Uterus (tissue), 2 donors: ENCODE measurements around the gene AUTS2.

Experiments used
- POLR2A ChIP-seq, 2 donors: fragments of 450-650 bp; IDR thresholded peaks; one replicate each; pipeline ENCODE4 v1.6.1; 2016; ENCODE audit warnings: antibody characterized with exemption in 2 of 2, mild to moderate bottlenecking in 1 of 2, moderate library complexity in 1 of 2
- TF ChIP-seq, protein P1 (sequence below), 4 experiments: fragments of 200-600 bp in 2 of 4; fragments of 450-650 bp in 2 of 4; sonication (generic) in 2 of 4; IDR thresholded peaks; one replicate each; pipeline ENCODE4 v1.5.1; 2016 to 2019; ENCODE audit warnings: antibody characterized with exemption in 4 of 4, mild to moderate bottlenecking in 2 of 4, moderate library complexity in 1 of 4

DNA sequence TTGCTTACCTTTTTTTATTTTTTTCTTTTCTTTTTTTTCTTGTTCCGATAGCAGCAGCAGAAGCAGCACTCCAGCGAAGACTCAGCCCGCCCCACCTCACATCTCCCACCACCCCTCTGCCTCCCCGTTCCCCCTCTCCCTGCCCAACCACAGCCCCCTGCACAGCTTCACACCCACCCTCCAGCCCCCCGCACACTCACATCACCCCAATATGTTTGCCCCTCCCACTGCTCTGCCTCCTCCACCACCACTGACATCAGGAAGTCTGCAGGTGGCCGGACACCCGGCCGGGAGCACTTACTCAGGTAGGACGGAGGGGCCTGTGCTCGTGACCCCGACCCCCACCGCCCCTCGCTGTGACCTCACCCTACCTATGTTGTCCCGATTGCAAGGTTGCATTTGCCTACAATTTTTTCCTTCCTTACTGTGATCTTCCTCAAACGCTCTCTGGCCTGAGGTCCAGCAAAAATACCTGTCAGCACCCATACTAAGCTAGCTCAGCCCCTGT lies 1166.5 kb downstream of the AUTS2 start:
- TF ChIP-seq POLR2A (IDR thresholded peaks at IDR 0.05), result no peak
- TF ChIP-seq, protein P1, sequence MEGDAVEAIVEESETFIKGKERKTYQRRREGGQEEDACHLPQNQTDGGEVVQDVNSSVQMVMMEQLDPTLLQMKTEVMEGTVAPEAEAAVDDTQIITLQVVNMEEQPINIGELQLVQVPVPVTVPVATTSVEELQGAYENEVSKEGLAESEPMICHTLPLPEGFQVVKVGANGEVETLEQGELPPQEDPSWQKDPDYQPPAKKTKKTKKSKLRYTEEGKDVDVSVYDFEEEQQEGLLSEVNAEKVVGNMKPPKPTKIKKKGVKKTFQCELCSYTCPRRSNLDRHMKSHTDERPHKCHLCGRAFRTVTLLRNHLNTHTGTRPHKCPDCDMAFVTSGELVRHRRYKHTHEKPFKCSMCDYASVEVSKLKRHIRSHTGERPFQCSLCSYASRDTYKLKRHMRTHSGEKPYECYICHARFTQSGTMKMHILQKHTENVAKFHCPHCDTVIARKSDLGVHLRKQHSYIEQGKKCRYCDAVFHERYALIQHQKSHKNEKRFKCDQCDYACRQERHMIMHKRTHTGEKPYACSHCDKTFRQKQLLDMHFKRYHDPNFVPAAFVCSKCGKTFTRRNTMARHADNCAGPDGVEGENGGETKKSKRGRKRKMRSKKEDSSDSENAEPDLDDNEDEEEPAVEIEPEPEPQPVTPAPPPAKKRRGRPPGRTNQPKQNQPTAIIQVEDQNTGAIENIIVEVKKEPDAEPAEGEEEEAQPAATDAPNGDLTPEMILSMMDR (IDR thresholded peaks at IDR 0.05), result no peak
